Endothelial cell of umbilical vein (primary cell): ENCODE data around the gene ATP11C. TPM values are rescaled to one million over a fixed set of nuclear protein-coding genes. Genes with fewer than 3 reads are reported as not detected.
A peak's percentile ranks its signal among the peaks of the same experiment; 100 is the strongest.

Experiments
- BruUV-seq: library from RNA; stranded (reverse); fragments of 400-500 nt; replicated peaks from 2 replicates; lab custom pipeline; 2021; lab: Mats Ljungman, UMichigan
- CTCF ChIA-PET: fragments of 300-600, 350-600 bp; sonication (Branson Sonifier 250); formaldehyde crosslinking; loops from one replicate; lab custom pipeline; 2021; ENCODE audit warnings: antibody characterized with exemption, inconsistent platforms; lab: Charles Lee
- POLR2A ChIA-PET: fragments of 300-600, 350-600 bp; sonication (Branson Sonifier 250); formaldehyde crosslinking; loops from one replicate; lab custom pipeline; 2021; ENCODE audit warnings: antibody characterized with exemption, inconsistent platforms; lab: Charles Lee
- DNase-seq: peaks from one replicate; pipeline ENCODE4 v3.0.0-alpha.2; 2011; ENCODE audit warnings: low read depth, low spot score
- FAIRE-seq: peaks from 2 replicates; lab custom pipeline; 2011; peaks lifted over from hg19 to GRCh38; lab: Jason Lieb, UNC
- H2AFZ ChIP-seq: 2 replicates; pipeline ENCODE4 v1.6.0; 2012; ENCODE audit warnings: low read depth, low read length, control low read depth, inconsistent platforms
- H3K27ac ChIP-seq: 2 replicates; pipeline ENCODE4 v1.5.1; 2011; ENCODE audit warnings: low read depth, mild to moderate bottlenecking, control low read depth, low read length, moderate library complexity; ENCODE audit not compliant: insufficient read depth
- H3K27me3 ChIP-seq, 2 experiments: 2 replicates each; pipeline versions ENCODE4 v1.6.0 to v1.6.1; 2011; ENCODE audit warnings: low read length in 2 of 2, mixed read lengths in 1 of 2; ENCODE audit not compliant: control insufficient read depth in 2 of 2, insufficient read depth in 2 of 2
- H3K36me3 ChIP-seq, 2 experiments: 2 replicates in 1 of 2; 3 replicates in 1 of 2; pipeline ENCODE4 v1.5.1; 2011; ENCODE audit warnings: low read length in 2 of 2, mild to moderate bottlenecking in 1 of 2, moderate library complexity in 1 of 2; ENCODE audit not compliant: control insufficient read depth in 2 of 2, insufficient read depth in 2 of 2; ENCODE audit errors: extremely low read depth in 1 of 2
- H3K4me1 ChIP-seq: 3 replicates; pipeline ENCODE4 v1.5.1; 2011; ENCODE audit warnings: mild to moderate bottlenecking, low read length; ENCODE audit not compliant: control insufficient read depth, insufficient read depth; ENCODE audit errors: extremely low read depth
- H3K4me2 ChIP-seq: 2 replicates; pipeline ENCODE4 v1.6.1; 2011; ENCODE audit warnings: low read length, control low read depth, mixed read lengths; ENCODE audit not compliant: insufficient read depth
- H3K4me3 ChIP-seq, 3 experiments: fragments of 200-600 bp in 1 of 3; sonication (generic), shearing (Covaris generic) in 1 of 3; replicated peaks in 1 of 3; 2 replicates each; pipeline ENCODE4 v1.5.1; 2011 to 2016; ENCODE audit warnings: control low read depth in 3 of 3, low read length in 3 of 3, mild to moderate bottlenecking in 2 of 3, inconsistent platforms in 1 of 3, low read depth in 1 of 3, moderate library complexity in 1 of 3; ENCODE audit not compliant: insufficient read depth in 1 of 3
- H3K79me2 ChIP-seq: 2 replicates; pipeline ENCODE4 v1.6.0; 2012; ENCODE audit warnings: low read length, inconsistent platforms; ENCODE audit not compliant: control insufficient read depth, insufficient read depth
- H3K9ac ChIP-seq: replicated peaks from 2 replicates; pipeline ENCODE3; 2011; ENCODE audit warnings: low read length, control low read depth; ENCODE audit not compliant: insufficient read depth; ENCODE audit errors: extremely low read depth
- H3K9me1 ChIP-seq: replicated peaks from 3 replicates; pipeline ENCODE4 v1.6.0; 2011; ENCODE audit warnings: mild to moderate bottlenecking, low read length; ENCODE audit not compliant: control insufficient read depth, insufficient read depth; ENCODE audit errors: extremely low read depth
- H3K9me3 ChIP-seq: replicated peaks from 2 replicates; pipeline ENCODE4 v1.5.1; 2012; ENCODE audit warnings: low read length, inconsistent platforms; ENCODE audit not compliant: control insufficient read depth, insufficient read depth
- H4K20me1 ChIP-seq: replicated peaks from 2 replicates; pipeline ENCODE3; 2011; ENCODE audit warnings: mild to moderate bottlenecking, low read length; ENCODE audit not compliant: control insufficient read depth, insufficient read depth; ENCODE audit errors: extremely low read depth
- CTCF ChIP-seq, 2 donors: IDR thresholded peaks; 1 replicate in 1 of 2; 2 replicates in 1 of 2; pipeline ENCODE4 v1.5.1; 2011; ENCODE audit warnings: low read length in 2 of 2, mild to moderate bottlenecking in 2 of 2, moderate library complexity in 2 of 2, control low read depth in 1 of 2, inconsistent platforms in 1 of 2, low read depth in 1 of 2; ENCODE audit not compliant: insufficient read depth in 1 of 2; ENCODE audit errors: extremely low read depth in 1 of 2
- EZH2 ChIP-seq: IDR thresholded peaks from 2 replicates; pipeline ENCODE4 v1.6.1; 2012; ENCODE audit warnings: borderline replicate concordance, low read depth, mild to moderate bottlenecking, moderate library complexity, low read length, inconsistent platforms; ENCODE audit not compliant: severe bottlenecking
- FOS ChIP-seq: IDR thresholded peaks from 2 replicates; pipeline ENCODE4 v1.6.1; 2011; ENCODE audit warnings: mild to moderate bottlenecking, low read length, moderate library complexity, borderline replicate concordance; ENCODE audit not compliant: insufficient read depth
- GATA2 ChIP-seq: IDR thresholded peaks from 2 replicates; pipeline ENCODE4 v1.7.0; 2011; ENCODE audit warnings: low read depth, mild to moderate bottlenecking, moderate library complexity, mixed read lengths, low read length; ENCODE audit not compliant: insufficient read length, insufficient read depth
- JUN ChIP-seq: IDR thresholded peaks from 2 replicates; pipeline ENCODE4 v1.6.1; 2011; ENCODE audit warnings: borderline replicate concordance, low read depth; ENCODE audit not compliant: insufficient read length, insufficient read depth
- MYC ChIP-seq: IDR thresholded peaks from one replicate; pipeline ENCODE4 v1.6.1; 2011; ENCODE audit warnings: mild to moderate bottlenecking, low read depth, low read length
- POLR2A ChIP-seq: IDR thresholded peaks from 2 replicates; pipeline ENCODE4 v1.6.1; 2012; ENCODE audit warnings: low read depth, mild to moderate bottlenecking, control low read depth, low read length
- POLR2AphosphoS5 ChIP-seq: IDR thresholded peaks from 2 replicates; pipeline ENCODE4 v1.6.1; 2012; ENCODE audit warnings: low read depth, mild to moderate bottlenecking, control low read depth, low read length, moderate library complexity; ENCODE audit not compliant: insufficient read depth
- dilution Hi-C: fragments of 300-500 bp; cut with MboI; formaldehyde crosslinking; loops from one replicate; pipeline ENCODE4 v1.15.0; 2019; ENCODE audit warnings: low sequenced_read_pairs; ENCODE audit not compliant: extremely low pct_ligation_motif_present
- intact Hi-C: fragments of 100-400 bp; cut with micrococcal nuclease; formaldehyde crosslinking; loops from one replicate; pipeline ENCODE4 v1.10.0; 2022
- polyA plus RNA-seq, 4 experiments: library from polyadenylated mRNA; depleted of rRNA in 3 of 4; stranded (reverse) in 3 of 4; unstranded in 1 of 4; fragments of >200 nt; gene quantifications; 2 replicates each; pipeline versions ENCODE4 v1.2.1 to v1.2.3, GENCODE V29; 2011 to 2012; ENCODE audit warnings: missing spikeins in 1 of 4
- total RNA-seq: library from RNA; stranded (reverse); gene quantifications from 2 replicates; pipeline ENCODE4 v1.2.3, GENCODE V29; 2021
- TF ChIP-seq, protein P1 (sequence below): IDR thresholded peaks from 2 replicates; pipeline ENCODE4 v1.6.1; 2011; ENCODE audit not compliant: insufficient read depth, insufficient read length

The ATP11C gene
- total and polyA plus RNA-seq, 2 donors (not counting 3 experiments of a cell fraction or from before 2014, with no cell fraction given), result 9.1 to 31.8 TPM

DNA sequence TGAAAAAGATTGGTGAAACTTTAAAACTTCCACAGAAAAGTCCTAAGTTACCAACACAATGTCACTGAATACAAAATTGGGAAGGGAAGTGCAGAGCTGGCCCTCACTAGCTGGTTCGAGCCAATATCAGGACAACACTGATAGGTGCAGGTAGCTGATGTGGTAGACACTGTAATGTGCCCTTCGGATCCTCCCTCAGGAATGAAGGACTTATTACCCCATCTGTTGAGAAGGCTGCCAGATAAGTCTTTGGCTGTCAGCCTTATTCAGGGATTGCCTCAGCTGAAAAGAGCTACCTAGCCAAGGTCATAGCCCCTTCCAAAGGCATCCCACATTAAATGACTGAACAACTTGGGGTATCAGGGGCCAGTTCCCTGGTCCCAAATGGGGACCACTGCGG, 230.2 kb downstream of the ATP11C start:
- Histone ChIP-seq H3K36me3 (no peaks in the 10 kb centered on the region), H3K4me3 (no peak overlapping the region), H2AFZ (no peak overlapping the region), H3K4me1 (no peaks in the 10 kb centered on the region), H3K9me1 (no peaks in the 10 kb centered on the region), H3K27me3 (no peaks in the 10 kb centered on the region), H3K79me2 (no peaks in the 10 kb centered on the region), H3K9me3 (no peaks in the 10 kb centered on the region), H4K20me1 (no peaks in the 10 kb centered on the region), H3K9ac (no peak overlapping the region), H3K27ac (no peak overlapping the region), H3K4me2 (no peak overlapping the region)
- DNase-seq (no peak), FAIRE-seq (peak; percentile 28)
- dilution Hi-C loops (no loop called here), intact Hi-C loops (no loop called here)
- POLR2A ChIA-PET, result no interaction called here
- CTCF ChIA-PET, result no interaction called here
- no TSS peak for BruUV-seq
- TF ChIP-seq, protein P1, sequence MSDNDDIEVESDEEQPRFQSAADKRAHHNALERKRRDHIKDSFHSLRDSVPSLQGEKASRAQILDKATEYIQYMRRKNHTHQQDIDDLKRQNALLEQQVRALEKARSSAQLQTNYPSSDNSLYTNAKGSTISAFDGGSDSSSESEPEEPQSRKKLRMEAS, result no peak
- TF ChIP-seq MYC (no peak), POLR2AphosphoS5 (no peak), FOS (no peak), GATA2 (no peak), POLR2A (no peak), JUN (no peak), EZH2 (no peak), CTCF (IDR thresholded peaks at IDR 0.05; ENCODE audit: extremely low read depth in 1 of 2, insufficient read depth in 1 of 2, low read depth in 1 of 2, low read length in 2 of 2) (no peak)
